Activated naive CD4-positive, alpha-beta T cell treated with anti-CD3 and anti-CD28 coated beads, Interleukin-2, amount 50 U/mL, for 72 hours (primary cell): Measurements from ENCODE around the gene PROKR1. TPM values are rescaled to one million over a fixed set of nuclear protein-coding genes. Genes with fewer than 3 reads are reported as not detected.
"Not testable (repeated sequence)": the region's sequence is repeated elsewhere in the genome, so short reads cannot be mapped to it uniquely, and the experiment has no call there.

Source experiments
- ATAC-seq, 2 donors: fragments of 150-1000 bp; cut with Tn5 transposase; 2 replicates each; pipeline ENCODE4 v1.10.0; 2021; ENCODE audit warnings: mild to moderate bottlenecking in 2 of 2, moderate library complexity in 2 of 2
- DNase-seq, 2 donors: peaks; one replicate each; pipeline ENCODE4 v3.0.0; 2021 to 2022; ENCODE audit warnings: low spot score in 2 of 2
- H3K27ac Mint-ChIP-seq, 2 donors: one replicate each; pipeline ENCODE4 v1.8.0; 2022; ENCODE audit warnings: mild to moderate bottlenecking in 2 of 2, mixed read lengths in 2 of 2
- H3K36me3 Mint-ChIP-seq, 2 donors: one replicate each; pipeline ENCODE4 v1.8.0; 2022; ENCODE audit warnings: mixed read lengths in 2 of 2
- H3K9me3 Mint-ChIP-seq, 2 donors: one replicate each; pipeline ENCODE4 v1.8.0; 2022; ENCODE audit warnings: mixed read lengths in 2 of 2
- total RNA-seq, 2 donors: library from RNA; stranded (reverse); gene quantifications; one replicate each; pipeline ENCODE4 v1.2.3, GENCODE V29; 2022

PROKR1 gene
- total RNA-seq: not detected

GRCh38 chr2:68643011-68643873 lies at the start of gene PROKR1:
PROKR1 (plus strand) TSS chr2:68643579; CDS start chr2:68645822, 2,243 bp downstream.
- peaks cover 5 to 12% of the 10 kb centered on the region in 2 donors for H3K9me3 Mint-ChIP-seq
- peaks cover 16 to 19% of the 10 kb centered on the region in 2 donors for H3K36me3 Mint-ChIP-seq
- ATAC-seq (peak; percentile 45 to 63), DNase-seq (no peak)
- no peak within 1 kb of the TSS for H3K27ac Mint-ChIP-seq

- Mint-ChIP-seq H3K36me3 (no peaks in the 10 kb centered on the region), H3K9me3 (no peaks in the 10 kb centered on the region), H3K27ac (no peak overlapping the region)
- DNase-seq: no peak
- peak in 1 of 2 donors; percentile 46 for ATAC-seq
Observed at GRCh38 chr2:68594041-68594440, 49.3 kb upstream of the PROKR1 start.

- DNase-seq: peak in 1 of 2 donors; percentile 51
- H3K9me3 Mint-ChIP-seq: peaks cover 0 to under 1% of the 10 kb centered on the region in 2 donors
- H3K36me3 Mint-ChIP-seq: peaks cover 0 to 1% of the 10 kb centered on the region in 2 donors
- ATAC-seq: peak in 1 of 2 donors; percentile 34
- no peak overlapping the region for H3K27ac Mint-ChIP-seq
Observed at GRCh38 chr2:68594674-68595492, 48.5 kb upstream of the PROKR1 start.

- H3K27ac Mint-ChIP-seq, ATAC-seq, H3K9me3 Mint-ChIP-seq: not testable (repeated sequence)
Observed at GRCh38 chr2:68595493-68595785, 47.9 kb upstream of the PROKR1 start.

GRCh38 chr2:68600495-68600894 lies 42.9 kb upstream of the PROKR1 start:
- ATAC-seq, H3K27ac Mint-ChIP-seq, DNase-seq: not testable (repeated sequence)
- H3K9me3 Mint-ChIP-seq: peaks cover 11 to 12% of the 10 kb centered on the region in 2 donors
- H3K36me3 Mint-ChIP-seq: peaks cover 9 to 14% of the 10 kb centered on the region in 2 donors

More at GRCh38 chr2:68595493-68595785, 47.9 kb upstream of the PROKR1 start:
- not testable (repeated sequence) for DNase-seq, H3K36me3 Mint-ChIP-seq

GRCh38 chr2:68603059-68603458 lies 40.3 kb upstream of the PROKR1 start:
- ATAC-seq (no peak), DNase-seq (no peak)
- Mint-ChIP-seq H3K27ac (no peak overlapping the region), H3K9me3 (peaks cover 11 to 12% of the 10 kb centered on the region in 2 donors), H3K36me3 (peaks cover 9 to 14% of the 10 kb centered on the region in 2 donors)

- peaks cover 9 to 14% of the 10 kb centered on the region in 2 donors for H3K36me3 Mint-ChIP-seq
- peaks cover 11 to 12% of the 10 kb centered on the region in 2 donors for H3K9me3 Mint-ChIP-seq
- DNase-seq: no peak
- H3K27ac Mint-ChIP-seq: no peak overlapping the region
- ATAC-seq: no peak
Observed at GRCh38 chr2:68604077-68604476, 39.3 kb upstream of the PROKR1 start.

- Mint-ChIP-seq H3K36me3 (peaks cover 8 to 29% of the 10 kb centered on the region in 2 donors), H3K27ac (no peak overlapping the region), H3K9me3 (peaks cover 9 to 18% of the 10 kb centered on the region in 2 donors)
- DNase-seq (no peak), ATAC-seq (no peak)
Observed at GRCh38 chr2:68605939-68606338, 37.4 kb upstream of the PROKR1 start.

GRCh38 chr2:68606759-68607158 lies 36.6 kb upstream of the PROKR1 start:
- Mint-ChIP-seq H3K9me3 (peaks cover 9 to 11% of the 10 kb centered on the region in 2 donors), H3K27ac (no peak overlapping the region), H3K36me3 (peaks cover 8 to 30% of the 10 kb centered on the region in 2 donors)
- ATAC-seq (no peak), DNase-seq (no peak)

GRCh38 chr2:68607837-68608236 lies 35.5 kb upstream of the PROKR1 start:
- Mint-ChIP-seq H3K27ac (no peak overlapping the region), H3K9me3 (peaks cover 8 to 11% of the 10 kb centered on the region in 2 donors), H3K36me3 (peaks cover 8 to 30% of the 10 kb centered on the region in 2 donors)
- DNase-seq (no peak), ATAC-seq (no peak)

- Mint-ChIP-seq H3K36me3 (peaks cover 8 to 30% of the 10 kb centered on the region in 2 donors), H3K27ac (no peak overlapping the region), H3K9me3 (peaks cover 8 to 11% of the 10 kb centered on the region in 2 donors)
- DNase-seq (no peak), ATAC-seq (no peak)
Observed at GRCh38 chr2:68612765-68613519, 30.4 kb upstream of the PROKR1 start.

GRCh38 chr2:68620772-68621171 lies 22.6 kb upstream of the PROKR1 start:
- DNase-seq (no peak), ATAC-seq (no peak)
- peaks cover 0 to 4% of the 10 kb centered on the region in 2 donors for H3K36me3 Mint-ChIP-seq
- H3K27ac Mint-ChIP-seq: no peak overlapping the region
- H3K9me3 Mint-ChIP-seq: peaks cover 7 to 10% of the 10 kb centered on the region in 2 donors

- ATAC-seq (no peak), DNase-seq (no peak)
- peaks cover 0 to 9% of the 10 kb centered on the region in 2 donors for H3K36me3 Mint-ChIP-seq
- peaks cover 7 to 10% of the 10 kb centered on the region in 2 donors for H3K9me3 Mint-ChIP-seq
- no peak overlapping the region for H3K27ac Mint-ChIP-seq
Observed at GRCh38 chr2:68623820-68624219, 19.6 kb upstream of the PROKR1 start.

GRCh38 chr2:68627615-68628014 lies 15.8 kb upstream of the PROKR1 start:
- DNase-seq: no peak
- Mint-ChIP-seq H3K27ac (no peak overlapping the region), H3K9me3 (peaks cover 3 to 5% of the 10 kb centered on the region in 2 donors), H3K36me3 (peaks cover 0 to 6% of the 10 kb centered on the region in 2 donors)
- no peak for ATAC-seq

- Mint-ChIP-seq H3K36me3 (peaks cover 0 to 6% of the 10 kb centered on the region in 2 donors), H3K9me3 (no peaks in the 10 kb centered on the region), H3K27ac (no peak overlapping the region)
- DNase-seq: no peak
- no peak for ATAC-seq
Observed at GRCh38 chr2:68632021-68632420, 11.4 kb upstream of the PROKR1 start.

- Mint-ChIP-seq H3K36me3 (peaks cover 10 to 11% of the 10 kb centered on the region in 2 donors), H3K27ac (no peak overlapping the region), H3K9me3 (peaks cover 5 to 10% of the 10 kb centered on the region in 2 donors)
- no peak for ATAC-seq
- no peak for DNase-seq
Observed at GRCh38 chr2:68637047-68637446, 6.3 kb upstream of the PROKR1 start.
